H1 (cell line): ENCODE results near the gene NUTM2G.
"Not testable (repeated sequence)": the region's sequence is repeated elsewhere in the genome, so short reads cannot be mapped to it uniquely, and the experiment has no call there.

Source experiments
- EZH2 ChIP-seq: fragments of 200-600 bp; sonication (generic); IDR thresholded peaks from 2 replicates; pipeline ENCODE4 v1.7.1; 2012; ENCODE audit warnings: low read depth, mild to moderate bottlenecking, moderate library complexity, low read length, inconsistent platforms; ENCODE audit not compliant: severe bottlenecking
- POLR2A ChIP-seq, 2 experiments: IDR thresholded peaks; 1 replicate in 1 of 2; 2 replicates in 1 of 2; pipeline ENCODE4 v1.6.1; 2011; ENCODE audit warnings: low read depth in 2 of 2, low read length in 2 of 2, mild to moderate bottlenecking in 2 of 2; ENCODE audit errors: control extremely low read depth in 1 of 2

DNA sequence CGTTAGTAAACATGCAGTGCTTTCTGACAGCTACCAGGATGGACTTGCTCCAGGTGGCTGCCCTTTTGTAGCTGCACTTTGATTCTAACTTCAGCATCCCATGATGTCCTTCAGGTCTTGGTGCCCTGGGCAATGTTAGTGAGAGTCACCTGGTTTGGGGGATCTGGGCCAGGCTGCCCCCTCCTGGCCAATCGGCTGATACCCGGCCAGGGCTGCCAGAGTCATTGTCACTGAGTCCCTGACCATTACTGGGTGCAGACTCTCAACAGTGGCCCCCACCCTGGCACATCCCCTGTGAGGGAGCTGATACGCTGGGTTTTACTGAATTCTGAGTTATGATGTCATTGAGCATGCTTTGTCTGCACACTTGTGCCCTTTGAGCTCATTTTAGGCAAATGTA lies 13.5 kb downstream of the NUTM2G start:
- not testable (repeated sequence) for TF ChIP-seq EZH2; POLR2A (IDR thresholded peaks at IDR 0.05; ENCODE audit: control extremely low read depth in 1 of 2, low read depth in 2 of 2, low read length in 2 of 2)
